GM18517 (cell line): ENCODE data around the gene JHY.
A peak's percentile ranks its signal among the peaks of the same experiment; 100 is the strongest.
"Not testable (repeated sequence)": the region's sequence is repeated elsewhere in the genome, so short reads cannot be mapped to it uniquely, and the experiment has no call there.

Source experiments
- ATAC-seq: cut with Tn5 transposase; IDR thresholded peaks from one replicate; pipeline ENCODE4 v1.9.1; 2021; ENCODE audit warnings: mild to moderate bottlenecking, moderate library complexity; ENCODE audit not compliant: unreplicated experiment

Gene JHY

DNA sequence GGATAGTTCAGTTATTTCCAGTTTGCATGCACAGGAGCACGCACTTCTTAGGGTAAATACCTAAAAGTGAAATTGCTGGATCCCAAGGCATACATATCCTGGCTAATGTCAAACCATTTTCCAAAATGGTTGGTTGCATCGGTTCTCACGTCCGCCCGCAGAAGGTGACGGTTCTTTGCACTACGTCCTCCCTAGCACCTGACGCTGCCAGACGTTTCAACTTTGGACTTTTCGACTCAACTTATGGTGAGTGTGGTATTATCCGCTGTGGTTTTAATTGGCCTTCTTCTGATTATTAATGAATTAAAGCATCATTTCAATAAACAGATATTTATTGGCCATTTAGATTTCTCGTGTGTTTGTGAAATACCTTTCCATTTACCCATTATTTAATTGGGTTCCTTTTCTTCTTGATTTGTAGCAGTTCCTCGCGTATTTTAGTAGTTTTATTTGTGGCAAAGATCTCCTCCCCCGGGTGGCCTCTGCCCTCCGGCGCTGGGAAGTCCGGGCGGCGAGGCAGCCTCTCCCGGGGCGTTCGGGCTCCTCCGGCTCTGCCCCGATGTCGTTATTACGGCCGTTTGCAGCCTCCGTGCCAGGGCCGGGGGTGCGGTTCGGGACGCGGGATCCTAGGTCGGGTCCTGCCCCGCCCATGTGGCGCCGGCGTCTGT lies at the start of gene JHY:
TSS of gene JHY (plus strand) at position 571 of the 668 bp plus-strand sequence. CDS start 3,091 bp downstream, outside the sequence.
- ATAC-seq: no peak

DNA sequence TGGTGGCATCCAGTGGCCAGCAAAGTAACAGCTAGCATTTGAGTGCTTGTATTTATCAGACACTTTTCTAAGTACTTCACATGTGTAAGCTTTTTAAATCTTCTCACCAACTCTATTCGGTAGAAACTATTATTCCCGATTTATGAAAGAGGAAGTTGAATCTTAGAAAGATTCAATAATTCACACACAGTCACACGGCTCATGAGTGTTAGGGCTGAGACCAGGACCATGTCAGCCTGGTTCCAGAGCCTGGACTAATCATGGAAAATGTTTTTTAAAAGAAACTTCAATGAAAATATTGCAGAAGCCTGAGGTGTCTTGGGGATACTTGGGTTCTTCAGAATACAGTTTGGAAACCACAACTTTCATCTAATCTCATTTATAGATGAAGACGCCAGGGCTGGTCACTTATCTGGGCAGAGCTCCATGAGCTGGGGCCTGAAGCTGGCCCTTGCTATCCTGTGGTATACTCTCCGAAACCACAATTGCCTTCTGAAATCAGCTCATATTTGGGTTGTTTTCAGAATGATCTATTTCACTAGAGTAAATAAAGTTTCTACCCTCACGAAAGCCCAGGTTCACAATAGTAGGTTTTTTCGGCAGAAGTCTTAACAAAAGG lies 48.6 kb upstream of the JHY start:
- ATAC-seq: no peak

DNA sequence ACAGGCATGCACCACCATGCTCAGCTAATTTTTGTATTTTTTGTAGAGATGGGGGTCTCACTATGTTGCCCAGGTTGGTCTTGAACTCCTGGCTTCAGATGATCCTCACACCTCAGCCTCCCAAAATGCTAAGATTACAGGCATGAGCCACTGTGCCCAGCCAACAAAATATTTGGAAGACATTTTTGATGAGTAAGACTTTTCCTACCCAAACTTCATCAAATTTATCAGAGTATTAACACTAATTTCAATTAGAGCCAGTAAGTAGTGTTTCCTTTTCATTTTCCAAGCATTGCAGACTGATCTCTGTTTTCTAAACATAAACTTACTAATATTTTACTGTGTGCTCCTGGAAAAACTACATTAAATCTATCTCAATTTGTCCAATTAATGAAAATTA lies 45.6 kb upstream of the JHY start:
- no peak for ATAC-seq

DNA sequence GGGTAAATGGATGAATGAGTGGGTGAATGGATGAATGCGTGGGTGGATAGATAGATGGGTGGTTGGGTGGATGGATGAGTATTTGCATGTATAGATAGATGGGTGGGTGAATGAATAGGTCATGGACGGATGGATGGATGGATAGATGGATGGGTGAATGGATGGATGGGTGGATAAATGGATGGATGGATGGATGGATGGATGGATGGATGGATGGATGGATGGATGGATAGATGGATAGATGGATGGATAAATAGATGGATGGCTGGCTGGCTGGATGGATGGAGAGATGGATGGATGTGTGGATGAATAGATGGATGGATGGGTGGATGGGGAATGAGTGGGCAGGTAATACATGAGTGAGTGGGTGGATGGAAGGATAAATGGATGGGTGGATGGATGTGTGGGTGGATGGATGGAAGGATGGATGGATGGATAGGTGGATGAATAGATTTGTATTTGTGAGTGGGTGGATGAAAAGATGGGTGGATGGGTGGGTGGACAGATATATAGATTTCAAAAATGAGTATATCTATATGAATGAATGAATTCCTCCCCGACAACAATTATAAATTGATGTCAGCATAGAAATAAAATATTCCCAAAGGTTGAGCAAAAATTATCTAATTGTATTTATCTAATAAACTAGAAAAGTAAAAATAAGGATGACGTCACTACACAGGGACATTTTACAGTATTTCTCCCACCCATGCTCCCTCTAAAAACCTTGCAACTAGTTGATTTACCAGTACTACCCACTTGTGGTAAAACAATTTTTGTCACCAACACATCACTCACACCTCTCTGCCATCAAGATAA lies 44.8 kb upstream of the JHY start:
- no peak for ATAC-seq

GRCh38 chr11:122843281-122844141 lies 39.0 kb upstream of the JHY start:
- ATAC-seq: peak; percentile 63

DNA sequence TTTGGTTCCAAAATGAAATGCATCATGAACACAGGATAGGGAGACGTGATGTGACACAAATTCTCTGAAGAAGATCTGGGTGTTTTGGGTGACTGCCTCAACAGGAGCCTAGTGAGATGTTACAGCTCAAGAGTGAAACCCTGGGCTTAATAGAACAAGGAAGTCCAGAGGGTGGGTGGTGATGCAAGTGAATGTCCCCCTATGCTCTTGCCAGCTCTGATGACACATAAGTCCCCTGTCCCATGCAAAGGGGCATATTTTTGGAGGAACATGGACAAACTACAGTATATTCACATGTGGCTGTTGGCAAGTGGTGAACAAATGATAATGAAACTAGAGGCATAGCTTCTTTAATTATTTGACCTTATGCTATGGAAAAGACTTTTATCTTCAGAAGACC lies 35.1 kb upstream of the JHY start:
- no peak for ATAC-seq

DNA sequence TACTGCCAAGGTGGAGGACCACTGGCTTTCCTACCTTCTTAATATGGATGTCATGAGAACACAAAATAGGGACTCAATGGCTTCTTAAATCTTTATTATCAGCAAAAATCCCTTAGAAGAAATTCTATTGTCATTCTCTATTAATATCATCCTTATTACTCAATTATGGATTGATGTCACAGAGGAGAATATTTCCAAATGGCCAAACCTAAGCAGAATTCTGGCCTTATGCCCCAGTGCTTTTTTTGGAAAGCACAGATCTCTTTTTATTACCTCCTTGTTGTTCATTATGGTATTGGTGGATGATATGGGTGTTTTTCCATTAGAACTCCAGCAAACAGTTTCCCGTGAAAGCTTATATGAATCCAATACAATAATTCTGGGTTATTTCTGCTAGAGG lies 34.4 kb upstream of the JHY start:
- ATAC-seq: no peak

DNA sequence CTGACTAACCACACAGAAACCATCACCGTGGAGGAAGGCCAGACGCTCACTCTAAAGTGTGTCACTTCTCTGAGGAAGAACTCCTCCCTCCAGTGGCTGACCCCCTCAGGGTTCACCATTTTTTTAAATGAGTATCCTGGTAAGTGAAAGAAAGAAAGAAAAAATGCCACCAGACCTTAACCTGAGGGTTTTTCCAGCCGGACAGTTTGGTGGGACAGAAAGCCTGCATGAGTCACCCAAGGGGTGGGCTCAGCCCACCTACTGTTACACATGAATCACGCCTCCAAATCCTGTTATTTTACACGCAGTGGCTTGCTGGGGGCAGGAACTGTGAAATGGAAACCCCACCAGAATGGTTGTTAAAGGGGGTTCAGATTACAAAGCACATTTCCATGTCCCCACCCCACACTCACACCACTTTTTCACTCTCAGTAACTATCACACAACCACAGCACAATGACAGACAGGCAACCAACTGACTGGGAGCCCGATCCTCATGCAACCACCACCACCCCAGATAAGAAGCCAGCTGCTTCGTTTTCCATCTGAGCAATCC lies 32.4 kb upstream of the JHY start:
- ATAC-seq: no peak

GRCh38 chr11:122851366-122851966 lies 31.1 kb upstream of the JHY start:
- no peak for ATAC-seq

- no peak for ATAC-seq
Measured at GRCh38 chr11:122852074-122852795, 30.3 kb upstream of the JHY start.

DNA sequence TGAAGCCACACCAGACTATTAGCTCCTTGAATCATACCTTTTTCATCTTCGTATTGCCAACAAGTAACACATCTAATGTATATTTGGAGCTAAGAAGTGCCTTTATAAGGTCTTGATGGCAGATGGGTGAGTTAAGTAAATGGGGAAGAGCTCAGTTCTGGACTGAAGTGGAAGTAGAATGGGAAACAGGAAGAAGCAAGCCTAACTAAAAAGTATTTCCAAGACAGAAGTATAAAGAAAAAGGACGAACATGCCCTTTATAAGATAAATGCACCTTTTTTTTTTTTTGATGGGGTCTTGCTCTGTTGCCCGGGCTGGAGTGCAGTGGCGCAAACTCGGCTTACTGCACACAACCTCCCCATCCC lies 29.8 kb upstream of the JHY start:
- ATAC-seq: no peak

DNA sequence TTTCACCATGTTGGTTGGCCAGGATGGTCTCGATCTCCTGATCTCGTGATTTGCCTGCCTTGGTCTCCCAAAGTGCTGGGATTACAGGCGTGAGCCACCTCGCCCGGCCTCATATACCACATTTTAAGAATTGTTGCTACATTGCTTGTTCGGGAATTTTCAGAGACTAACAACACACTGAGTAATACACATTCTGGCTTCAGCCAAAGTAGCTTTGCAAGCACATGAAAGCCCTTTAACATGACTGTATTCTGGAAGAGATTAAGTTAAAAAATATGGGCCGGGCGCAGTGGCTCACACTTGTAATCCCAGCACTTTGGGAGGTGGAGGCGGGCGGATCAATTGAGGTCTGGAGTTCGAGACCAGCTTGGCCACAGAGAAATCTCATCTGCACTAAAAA lies 29.3 kb upstream of the JHY start:
- ATAC-seq: no peak

GRCh38 chr11:122853971-122854446 lies 28.6 kb upstream of the JHY start:
- no peak for ATAC-seq

DNA sequence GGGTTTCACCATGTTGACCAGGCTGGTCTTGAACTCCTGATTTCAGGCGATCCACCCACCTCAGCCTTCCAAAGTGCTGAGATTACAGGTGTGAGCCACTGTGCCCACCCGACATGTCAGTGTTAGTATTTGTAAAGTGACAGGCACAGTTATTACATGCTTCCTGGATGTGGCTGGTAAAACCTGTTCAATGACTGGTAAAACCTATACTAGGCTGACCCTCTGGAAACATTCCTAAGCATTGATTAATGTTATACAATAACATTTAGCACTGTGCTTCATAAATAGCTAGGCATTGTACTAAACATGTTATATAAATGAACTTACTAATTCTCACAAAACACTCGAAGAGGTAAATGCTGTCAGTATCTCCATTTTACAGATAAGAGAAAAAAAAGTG lies 20.9 kb upstream of the JHY start:
- ATAC-seq: no peak

- ATAC-seq: no peak
Measured at GRCh38 chr11:122862091-122862490, 20.5 kb upstream of the JHY start.

- not testable (repeated sequence) for ATAC-seq
Measured at GRCh38 chr11:122863154-122863553, 19.4 kb upstream of the JHY start.

DNA sequence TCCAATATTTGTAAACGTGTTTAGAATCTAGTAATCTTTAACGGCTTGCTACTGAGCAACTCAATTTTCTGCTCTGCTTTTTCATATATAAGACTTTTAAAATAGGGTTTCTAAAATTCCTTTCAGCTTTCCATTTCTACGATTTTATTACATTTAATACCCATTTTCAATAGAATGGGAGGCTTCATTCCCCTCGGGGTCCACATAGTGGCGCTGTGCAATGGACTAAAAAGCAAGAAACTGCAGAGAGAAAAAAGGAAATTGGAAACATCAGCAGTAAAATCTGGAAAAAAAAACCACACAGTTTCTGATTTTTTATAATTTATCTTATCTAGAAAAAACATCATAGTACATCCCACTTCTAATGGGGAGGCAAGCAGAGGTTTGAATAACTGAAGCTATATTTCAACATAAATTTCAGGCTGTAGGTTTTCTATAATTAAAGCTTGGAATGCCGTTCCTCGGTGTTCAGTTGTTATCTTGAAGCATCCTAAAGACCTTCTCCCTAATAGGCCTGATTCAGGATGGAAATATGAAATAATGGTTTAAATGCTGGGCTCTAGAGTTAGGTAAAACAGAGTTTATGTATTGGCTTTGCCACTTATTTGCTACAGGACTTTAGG lies 18.7 kb upstream of the JHY start:
- no peak for ATAC-seq

DNA sequence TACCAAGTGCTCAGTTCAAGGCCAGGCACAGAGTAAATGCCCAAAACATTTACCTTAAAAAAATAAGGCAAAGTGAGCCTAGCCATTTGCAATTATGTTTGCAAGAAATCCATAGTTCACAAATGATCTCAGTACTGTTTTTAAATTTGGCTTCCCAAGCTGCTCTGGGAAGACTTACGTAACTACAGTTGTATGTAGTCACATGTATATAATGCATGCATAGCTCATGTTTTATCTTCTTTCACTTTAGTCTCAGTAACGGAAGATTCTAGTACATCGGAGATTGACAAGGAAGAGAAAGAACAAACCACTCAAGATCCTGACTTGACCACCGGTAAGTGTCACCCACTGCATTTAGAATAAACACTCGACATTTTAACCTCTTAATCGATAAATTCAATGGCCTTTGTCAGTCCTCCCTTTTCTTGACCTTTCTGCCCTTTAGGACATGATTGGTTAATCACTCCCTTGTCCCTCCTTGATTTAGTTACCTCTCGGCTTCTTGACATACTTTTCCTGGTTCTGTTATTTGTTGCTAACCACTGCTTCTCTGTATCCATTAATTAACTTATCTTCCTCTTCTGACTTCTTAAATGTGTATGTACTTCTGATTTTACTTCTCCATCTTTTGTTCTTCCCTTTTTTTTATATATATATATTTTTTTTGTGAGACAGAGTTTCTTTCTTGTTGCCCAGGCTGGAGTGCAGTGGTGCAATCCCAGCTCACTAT lies 18.0 kb upstream of the JHY start:
- no peak for ATAC-seq

DNA sequence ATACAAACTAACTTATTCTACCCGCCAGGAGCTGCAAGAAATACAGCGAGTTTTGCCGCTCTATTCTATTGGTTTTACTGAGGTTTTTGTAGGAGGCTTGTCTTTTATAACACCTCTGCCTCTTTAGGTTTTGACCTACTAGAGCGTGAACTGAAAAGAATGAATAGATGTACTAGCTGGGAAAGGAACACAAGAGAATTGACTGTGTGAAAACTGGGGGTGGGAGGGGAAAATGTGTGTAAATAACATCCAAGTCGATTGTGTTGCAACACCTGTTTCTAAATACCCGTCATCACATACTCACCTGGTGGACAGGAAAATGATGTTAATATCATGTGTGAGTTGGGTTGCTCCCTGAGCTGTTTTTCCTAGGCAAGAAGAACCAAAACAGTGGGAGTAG lies 12.9 kb upstream of the JHY start:
- ATAC-seq: no peak
